ENCODE results near the gene MT1F.

GRCh38 chr16:56682703-56683397, 25.1 kb downstream of the MT1F start:
- TF ChIP-seq EGR1 (IDR thresholded peaks at IDR 0.05; ENCODE audit: low read depth) (no peak), POLR2AphosphoS5 (IDR thresholded peaks at IDR 0.05; ENCODE audit: low read depth, low read length) (no peak), ATF3 (IDR thresholded peaks at IDR 0.05) (no peak), REST (IDR thresholded peaks at IDR 0.05; ENCODE audit: low read depth) (no peak), POLR2A (IDR thresholded peaks at IDR 0.05; ENCODE audit: borderline replicate concordance, extremely low read depth, insufficient read depth, insufficient read length) (no peak), YY1 (IDR thresholded peaks at IDR 0.05; ENCODE audit: extremely low read depth, insufficient replicate concordance, low read depth, low read length) (no peak), FOSL1 (IDR thresholded peaks at IDR 0.05; ENCODE audit: low read depth) (no peak), JUND (IDR thresholded peaks at IDR 0.05) (no peak), CTCF (IDR thresholded peaks at IDR 0.05 in 2 of 3, conservative IDR thresholded peaks at IDR 0.05 in 1 of 3; ENCODE audit: borderline replicate concordance in 1 of 3, insufficient read depth in 1 of 3, low read depth in 2 of 3, low read length in 2 of 3) (no peak)

Data from HCT116 (cell line).